GM08714 (cell line): ENCODE measurements around the gene HSDL1.
"Not testable (repeated sequence)": the region's sequence is repeated elsewhere in the genome, so short reads cannot be mapped to it uniquely, and the experiment has no call there.

ENCODE experiments used
- H3K4me3 ChIP-seq: fragments of 200-500 bp; sonication (Bioruptor generic); 2 replicates; pipeline ENCODE4 v1.5.1; 2014; ENCODE audit warnings: mild to moderate bottlenecking, low read length, inconsistent platforms
- ZNF274 ChIP-seq: IDR thresholded peaks from 2 replicates; pipeline ENCODE4 v1.6.1; 2012; ENCODE audit warnings: mild to moderate bottlenecking, low read depth, low read length

The HSDL1 gene

DNA sequence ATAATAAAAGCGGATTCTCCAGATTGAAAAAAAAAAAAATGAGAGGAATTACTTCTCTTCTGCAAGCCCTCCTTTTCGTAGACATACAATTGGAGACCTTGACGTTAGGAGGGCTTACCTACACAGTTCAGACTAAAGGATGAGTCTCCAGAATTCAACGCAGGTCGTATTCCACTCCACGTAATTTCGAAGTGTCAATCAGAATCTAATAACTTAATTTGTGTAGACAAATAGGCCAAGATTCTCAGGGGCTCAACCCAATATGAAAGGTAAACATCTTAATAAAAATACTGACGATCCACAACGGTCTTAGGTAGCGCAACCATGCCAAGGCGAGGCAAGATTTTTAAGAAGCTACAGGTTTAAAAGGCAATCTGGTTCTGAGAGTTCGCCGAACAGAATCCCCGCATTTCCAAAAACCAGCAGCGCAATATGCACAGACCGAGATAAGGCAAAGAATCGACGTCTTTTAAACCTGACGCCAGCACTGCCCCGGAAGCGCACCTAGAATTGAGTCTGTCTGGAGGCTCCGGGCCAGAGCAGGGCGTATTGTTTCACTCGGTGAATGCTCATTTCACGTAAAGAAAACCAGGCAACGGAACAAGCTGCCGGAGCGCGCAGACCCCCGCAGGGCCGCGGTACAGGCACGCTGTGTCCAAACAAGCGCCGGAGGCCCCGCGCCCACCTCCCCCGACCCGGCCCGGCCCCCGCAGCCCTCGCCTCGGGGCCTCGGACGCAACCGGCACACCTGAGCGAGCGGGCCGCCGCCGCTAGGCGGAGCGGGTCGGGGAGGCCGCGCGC lies 28.9 kb downstream of the HSDL1 start:
- TF ChIP-seq ZNF274, result no peak

DNA sequence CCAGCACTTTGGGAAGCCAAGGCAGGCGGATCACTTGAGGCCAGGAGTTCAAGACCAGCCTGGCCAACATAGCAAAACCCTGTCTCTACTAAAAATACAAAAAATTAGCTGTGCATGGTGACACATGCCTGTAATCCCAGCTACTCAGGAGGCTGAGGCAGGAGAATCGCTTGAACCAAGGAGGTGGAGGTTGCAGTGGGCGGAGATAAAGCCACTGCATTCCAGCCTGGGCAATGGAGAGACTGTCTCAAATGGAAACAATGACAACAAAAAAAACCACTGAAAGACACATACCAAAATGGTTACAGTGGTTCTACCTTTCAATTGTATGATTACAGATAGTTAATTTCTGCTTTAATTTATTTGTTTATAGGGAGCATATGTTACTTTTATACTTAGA lies 33.0 kb downstream of the HSDL1 start:
- not testable (repeated sequence) for H3K4me3 ChIP-seq

More for the DNA sequence above, 28.9 kb downstream of the HSDL1 start:
- H3K4me3 ChIP-seq, result peak overlapping the region; percentile 100

DNA sequence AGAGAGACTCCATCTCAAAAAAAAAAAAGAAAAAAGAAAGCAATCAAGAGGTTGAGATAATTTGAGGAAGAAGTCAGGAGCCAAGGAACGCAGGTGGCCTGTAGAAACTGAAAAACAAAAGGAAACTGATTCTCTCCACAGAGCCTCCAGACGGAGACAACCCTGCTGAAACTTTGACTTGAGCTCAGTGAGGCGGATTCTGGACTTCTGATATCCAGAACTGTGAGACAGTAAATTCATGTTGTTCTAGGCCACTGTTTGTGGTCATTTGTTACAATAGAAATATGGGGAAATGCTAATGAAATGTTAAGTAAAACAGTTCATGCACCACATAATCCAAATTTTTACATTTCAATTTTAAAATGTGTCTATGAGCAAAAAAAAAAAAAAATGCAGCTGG lies 33.5 kb downstream of the HSDL1 start:
- H3K4me3 ChIP-seq, result no peak overlapping the region; the same call in 1 of the 2 replicates
- no peak for TF ChIP-seq ZNF274

DNA sequence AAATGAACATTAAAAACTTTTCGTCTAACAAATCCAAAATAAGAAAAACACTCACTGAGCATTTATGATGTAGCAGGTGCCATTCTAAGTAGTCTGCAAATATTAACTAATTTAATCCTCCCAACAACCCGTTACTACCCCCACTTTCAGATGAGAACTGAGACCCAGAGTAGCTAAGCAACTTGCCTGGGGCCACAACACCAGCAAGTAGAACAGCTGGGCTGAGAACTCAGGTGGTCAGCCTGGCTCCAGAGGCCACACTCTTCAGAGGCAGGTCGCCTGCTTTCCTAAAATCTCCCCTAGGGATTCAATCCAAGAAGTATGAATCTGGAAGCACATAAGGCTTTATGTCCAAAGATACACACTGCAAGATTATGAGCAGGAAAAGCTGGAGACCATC lies 34.5 kb downstream of the HSDL1 start:
- TF ChIP-seq ZNF274, result no peak
- H3K4me3 ChIP-seq, result no peak overlapping the region

DNA sequence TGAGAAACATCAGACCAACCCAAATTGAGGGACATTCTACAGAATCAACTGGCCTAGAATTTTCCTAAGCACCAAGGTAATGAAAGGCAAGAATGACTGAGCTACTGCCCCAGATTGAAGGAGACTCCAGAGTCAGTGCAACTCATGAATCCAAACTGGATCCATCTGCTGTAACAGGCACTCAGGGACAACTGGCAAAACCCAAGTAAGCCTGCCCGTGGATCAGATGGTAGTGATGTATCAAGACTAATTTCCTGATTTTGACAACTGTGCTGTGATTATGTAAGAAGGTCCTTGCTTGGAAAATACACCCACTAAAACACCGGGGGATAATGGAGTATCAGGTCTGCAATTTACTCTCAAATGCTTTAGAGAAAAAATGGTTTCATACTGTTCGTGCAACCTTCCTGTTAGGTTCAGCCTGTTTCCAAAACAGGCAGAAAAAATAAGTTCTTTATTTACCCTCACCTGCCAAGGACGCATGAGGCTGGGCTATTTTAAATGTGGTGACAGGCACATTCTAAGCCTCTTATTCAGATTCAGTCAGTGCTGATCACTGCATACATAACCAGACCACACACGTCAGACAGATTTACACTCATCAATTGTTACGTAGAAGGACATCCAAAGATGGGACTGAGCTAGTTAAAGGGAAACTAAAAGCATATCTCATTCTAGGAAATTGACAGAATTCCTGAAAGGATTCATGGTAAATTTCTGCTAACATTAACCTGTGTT lies 35.2 kb downstream of the HSDL1 start:
- no peak overlapping the region for H3K4me3 ChIP-seq
- no peak for TF ChIP-seq ZNF274

DNA sequence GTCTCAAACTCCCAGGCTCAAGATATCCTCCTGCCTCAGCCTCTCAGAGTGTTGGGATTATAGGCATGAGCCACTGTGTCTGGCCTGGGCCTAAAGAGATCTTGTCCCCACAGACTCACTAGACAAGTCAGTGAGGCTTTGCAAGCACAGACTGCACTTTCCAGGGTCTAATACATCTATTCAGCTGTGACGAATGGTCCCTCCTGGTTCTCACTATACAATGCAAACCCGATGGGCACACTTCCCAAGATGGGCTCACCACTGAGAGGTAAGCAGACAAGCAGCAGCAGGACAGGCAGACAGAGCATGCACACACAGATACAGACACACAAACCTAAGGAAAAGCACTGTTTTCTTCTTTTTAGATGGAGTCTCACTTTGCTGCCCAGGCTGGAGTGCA lies 37.1 kb downstream of the HSDL1 start:
- TF ChIP-seq ZNF274, result no peak

DNA sequence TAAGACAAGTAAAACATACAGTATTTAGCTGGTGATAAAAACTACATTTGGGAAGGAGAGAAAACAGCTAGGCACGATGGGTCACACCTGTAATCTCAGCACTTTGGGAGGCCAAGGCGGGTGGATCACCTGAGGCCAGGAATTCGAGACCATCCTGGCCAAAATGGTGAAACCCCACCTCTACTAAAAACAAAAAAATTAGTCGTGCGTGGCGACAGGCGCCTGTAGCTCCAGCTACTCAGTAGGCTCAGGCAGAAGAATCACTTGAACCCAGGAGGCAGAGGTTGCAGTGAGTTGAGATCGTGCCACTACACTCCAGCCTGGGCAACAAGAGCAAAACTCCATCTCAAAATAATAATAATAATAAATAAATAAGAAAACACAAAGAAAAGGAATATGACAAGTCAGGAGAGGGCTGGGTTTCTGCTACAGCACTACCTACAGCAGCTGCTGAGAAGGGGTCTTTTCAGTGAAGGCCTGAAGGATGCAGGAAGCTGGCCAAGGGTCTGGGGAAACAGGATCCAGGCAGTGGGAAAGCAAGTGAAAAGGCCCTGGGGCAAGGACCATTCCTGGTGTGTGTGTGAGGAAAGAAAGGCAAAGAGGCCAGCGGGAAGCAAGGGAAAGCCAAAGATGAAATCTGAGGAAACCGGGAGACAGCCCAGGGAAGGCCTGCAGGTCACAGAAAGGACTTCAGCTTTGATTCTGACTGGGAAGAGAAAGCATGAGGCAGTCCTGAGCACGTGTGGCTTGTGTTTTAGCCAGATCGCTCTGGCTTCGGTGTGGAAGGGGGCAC lies 38.8 kb downstream of the HSDL1 start:
- H3K4me3 ChIP-seq, result no peak overlapping the region
- no peak for TF ChIP-seq ZNF274

More for the DNA sequence above, 37.1 kb downstream of the HSDL1 start:
- no peak overlapping the region for H3K4me3 ChIP-seq

DNA sequence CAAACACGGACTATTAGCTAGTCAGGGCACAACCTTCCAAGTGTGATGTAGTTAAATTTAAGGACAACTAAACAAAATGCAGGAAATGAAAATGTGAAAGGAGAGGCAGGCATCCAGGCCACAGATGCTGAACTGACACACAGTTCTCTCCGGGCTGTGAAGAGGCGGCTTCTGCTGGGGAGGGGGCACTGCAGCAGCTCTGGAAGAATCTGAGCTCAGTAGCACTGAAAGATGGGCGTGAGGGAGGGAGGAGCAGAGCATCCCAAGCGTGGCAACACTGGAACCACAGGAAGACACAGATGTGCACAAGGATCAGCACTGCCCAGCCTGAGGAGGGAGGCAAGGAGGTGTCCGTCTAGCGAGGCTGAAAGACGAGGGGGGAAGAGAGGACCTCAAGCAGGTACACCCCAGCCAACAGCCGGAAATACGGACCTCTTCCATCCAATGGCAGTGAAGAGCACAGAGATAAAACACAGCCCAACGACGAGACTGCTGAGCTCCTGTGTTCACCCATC lies 39.6 kb downstream of the HSDL1 start:
- H3K4me3 ChIP-seq, result no peak overlapping the region
- no peak for TF ChIP-seq ZNF274

DNA sequence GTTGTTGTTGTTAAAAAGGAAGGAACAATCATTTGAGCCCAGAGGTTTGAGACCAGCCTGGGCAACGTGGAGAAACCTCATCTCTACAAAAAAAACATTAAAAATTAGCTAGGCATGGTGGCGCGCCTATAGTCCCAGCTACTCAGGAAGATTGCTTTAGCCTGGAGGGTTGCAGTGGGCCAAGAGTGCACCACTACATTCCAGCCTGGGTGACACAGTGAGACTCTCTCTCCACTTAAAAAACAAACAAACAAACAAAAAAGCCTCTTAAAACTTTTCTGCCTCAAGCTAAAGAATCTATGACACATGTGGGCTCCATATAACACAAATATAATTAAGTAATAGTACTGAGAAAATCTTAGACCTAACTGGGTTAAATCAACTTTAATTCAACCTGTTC lies 40.7 kb downstream of the HSDL1 start:
- H3K4me3 ChIP-seq, result no peak overlapping the region
- no peak for TF ChIP-seq ZNF274

DNA sequence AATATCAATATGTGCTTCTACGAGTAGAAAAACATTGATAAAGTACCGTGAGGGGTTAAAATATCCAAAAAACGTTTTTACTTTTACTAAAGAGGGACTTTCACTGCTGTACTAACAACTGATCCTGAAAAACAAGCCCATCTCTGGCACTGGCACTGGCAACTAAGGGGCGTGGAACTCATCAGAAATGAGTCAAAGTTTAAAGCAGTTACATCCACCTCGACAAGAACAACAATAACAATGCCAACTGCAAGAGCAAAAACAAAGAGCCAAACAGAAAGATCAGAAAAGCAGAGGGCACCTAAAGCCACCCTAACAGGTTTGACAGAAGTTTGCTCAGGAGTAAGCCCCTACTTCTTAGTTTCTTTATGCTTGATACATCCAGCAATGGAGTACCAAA lies 41.3 kb downstream of the HSDL1 start:
- no peak for TF ChIP-seq ZNF274
- H3K4me3 ChIP-seq, result no peak overlapping the region

DNA sequence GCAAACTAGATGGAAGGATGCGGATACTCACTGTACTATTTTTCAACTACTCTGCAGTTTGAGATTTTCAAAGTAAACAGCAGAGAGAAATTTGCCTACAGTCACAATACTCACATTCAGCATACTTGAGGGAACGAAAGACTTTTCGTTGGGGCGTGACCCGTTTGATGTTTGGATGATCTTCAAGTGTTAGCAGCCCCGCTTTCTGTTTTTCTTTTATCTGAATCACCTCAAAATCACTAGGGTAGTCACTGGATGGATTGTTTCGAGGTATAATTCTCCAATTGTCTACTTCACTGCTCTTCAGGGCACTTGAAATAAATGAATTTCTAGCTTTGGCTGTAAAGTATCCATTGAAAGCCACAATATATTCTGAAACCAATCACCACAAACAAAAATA lies 46.0 kb downstream of the HSDL1 start:
- no peak overlapping the region for H3K4me3 ChIP-seq
- no peak for TF ChIP-seq ZNF274

DNA sequence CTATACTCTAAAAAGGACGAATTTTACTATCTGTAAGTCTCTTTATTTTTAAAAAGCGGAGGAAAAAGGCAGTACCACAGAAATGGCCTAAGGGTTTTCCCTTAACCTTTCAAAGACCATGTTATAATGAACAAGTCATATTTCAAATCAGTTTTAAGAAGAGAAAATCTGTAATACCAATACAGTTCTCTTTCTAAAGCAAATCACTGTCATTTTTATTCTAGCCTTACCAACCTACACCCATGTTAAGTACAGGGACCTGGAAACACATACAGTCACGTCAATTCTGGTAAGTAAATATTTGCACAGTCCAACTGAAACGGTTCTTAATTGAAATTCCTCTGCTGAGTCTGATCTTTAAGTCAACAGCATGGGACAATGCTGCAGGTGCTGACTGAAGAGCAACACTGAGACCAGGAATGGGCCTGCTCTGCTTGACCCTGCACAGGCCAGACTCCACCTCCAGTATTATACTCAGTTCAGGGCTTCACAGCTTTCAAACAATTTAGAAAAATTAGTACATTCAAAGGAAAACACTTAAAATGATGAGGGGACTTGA lies 48.5 kb downstream of the HSDL1 start:
- H3K4me3 ChIP-seq, result no peak overlapping the region
- no peak for TF ChIP-seq ZNF274

DNA sequence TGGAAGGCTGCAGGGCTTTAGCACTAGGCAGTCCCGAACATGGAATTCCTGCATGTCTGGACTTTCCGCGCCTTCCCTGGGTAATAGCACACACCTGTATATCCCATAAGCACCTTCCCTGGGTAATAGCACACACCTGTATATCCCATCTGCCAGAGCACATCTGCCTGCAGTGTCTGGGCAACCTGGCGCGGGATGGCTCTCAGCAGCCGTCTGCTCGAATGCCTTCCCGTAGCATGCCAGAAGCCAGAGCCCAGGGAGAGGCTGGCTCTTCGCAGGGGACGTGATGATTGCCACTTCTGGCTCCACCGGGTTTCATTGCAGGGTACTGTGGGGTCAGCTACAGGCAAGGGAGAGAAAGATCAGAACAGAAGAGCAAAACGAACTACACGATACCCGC lies 49.5 kb downstream of the HSDL1 start:
- H3K4me3 ChIP-seq, result no peak overlapping the region
- no peak for TF ChIP-seq ZNF274

DNA sequence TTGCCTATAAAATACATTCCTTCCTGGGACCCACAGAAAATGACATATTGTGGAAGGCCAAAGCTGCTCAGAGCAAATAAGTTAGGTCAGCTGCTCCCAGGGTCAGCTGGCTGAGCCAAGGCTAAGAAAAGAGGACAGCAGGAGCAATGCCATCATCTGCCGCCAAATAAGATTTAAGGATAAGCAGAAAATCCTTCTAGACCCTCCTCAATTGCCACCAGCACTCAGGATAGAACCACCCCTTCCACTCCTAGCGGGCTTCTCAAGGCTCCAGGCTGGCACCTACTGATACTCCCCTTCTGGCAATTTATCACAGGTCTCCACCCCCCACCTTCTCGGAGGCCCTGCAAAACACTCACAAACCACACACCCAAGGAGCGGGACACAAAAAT lies 51.1 kb downstream of the HSDL1 start:
- H3K4me3 ChIP-seq, result no peak overlapping the region
- TF ChIP-seq ZNF274, result no peak
